GM12872 (cell line): ENCODE results near the gene ADAMTS2.

Experiments
- TF ChIP-seq, protein P1 (sequence below): IDR thresholded peaks from 3 replicates; pipeline ENCODE4 v1.5.1; 2011; ENCODE audit warnings: low read depth, mild to moderate bottlenecking, low read length, moderate library complexity; ENCODE audit not compliant: insufficient read depth

The ADAMTS2 gene

DNA sequence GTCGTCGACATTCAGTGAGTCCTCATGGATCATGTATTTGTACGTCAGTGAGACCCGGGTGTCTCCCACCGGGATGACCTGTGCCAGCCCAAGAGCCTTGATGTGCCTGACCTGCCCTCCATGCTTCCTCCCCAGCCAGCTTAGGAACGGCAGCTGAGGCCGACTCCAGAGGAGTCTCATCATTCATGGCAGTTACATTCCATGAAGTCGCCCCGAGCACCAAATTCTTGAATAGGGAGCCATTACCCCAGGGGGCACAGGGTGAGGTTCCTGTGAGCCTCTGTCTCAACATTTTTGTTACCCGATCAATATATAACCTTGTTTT is 217.3 kb downstream of the ADAMTS2 start:
- TF ChIP-seq, protein P1, sequence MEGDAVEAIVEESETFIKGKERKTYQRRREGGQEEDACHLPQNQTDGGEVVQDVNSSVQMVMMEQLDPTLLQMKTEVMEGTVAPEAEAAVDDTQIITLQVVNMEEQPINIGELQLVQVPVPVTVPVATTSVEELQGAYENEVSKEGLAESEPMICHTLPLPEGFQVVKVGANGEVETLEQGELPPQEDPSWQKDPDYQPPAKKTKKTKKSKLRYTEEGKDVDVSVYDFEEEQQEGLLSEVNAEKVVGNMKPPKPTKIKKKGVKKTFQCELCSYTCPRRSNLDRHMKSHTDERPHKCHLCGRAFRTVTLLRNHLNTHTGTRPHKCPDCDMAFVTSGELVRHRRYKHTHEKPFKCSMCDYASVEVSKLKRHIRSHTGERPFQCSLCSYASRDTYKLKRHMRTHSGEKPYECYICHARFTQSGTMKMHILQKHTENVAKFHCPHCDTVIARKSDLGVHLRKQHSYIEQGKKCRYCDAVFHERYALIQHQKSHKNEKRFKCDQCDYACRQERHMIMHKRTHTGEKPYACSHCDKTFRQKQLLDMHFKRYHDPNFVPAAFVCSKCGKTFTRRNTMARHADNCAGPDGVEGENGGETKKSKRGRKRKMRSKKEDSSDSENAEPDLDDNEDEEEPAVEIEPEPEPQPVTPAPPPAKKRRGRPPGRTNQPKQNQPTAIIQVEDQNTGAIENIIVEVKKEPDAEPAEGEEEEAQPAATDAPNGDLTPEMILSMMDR = no peak

DNA sequence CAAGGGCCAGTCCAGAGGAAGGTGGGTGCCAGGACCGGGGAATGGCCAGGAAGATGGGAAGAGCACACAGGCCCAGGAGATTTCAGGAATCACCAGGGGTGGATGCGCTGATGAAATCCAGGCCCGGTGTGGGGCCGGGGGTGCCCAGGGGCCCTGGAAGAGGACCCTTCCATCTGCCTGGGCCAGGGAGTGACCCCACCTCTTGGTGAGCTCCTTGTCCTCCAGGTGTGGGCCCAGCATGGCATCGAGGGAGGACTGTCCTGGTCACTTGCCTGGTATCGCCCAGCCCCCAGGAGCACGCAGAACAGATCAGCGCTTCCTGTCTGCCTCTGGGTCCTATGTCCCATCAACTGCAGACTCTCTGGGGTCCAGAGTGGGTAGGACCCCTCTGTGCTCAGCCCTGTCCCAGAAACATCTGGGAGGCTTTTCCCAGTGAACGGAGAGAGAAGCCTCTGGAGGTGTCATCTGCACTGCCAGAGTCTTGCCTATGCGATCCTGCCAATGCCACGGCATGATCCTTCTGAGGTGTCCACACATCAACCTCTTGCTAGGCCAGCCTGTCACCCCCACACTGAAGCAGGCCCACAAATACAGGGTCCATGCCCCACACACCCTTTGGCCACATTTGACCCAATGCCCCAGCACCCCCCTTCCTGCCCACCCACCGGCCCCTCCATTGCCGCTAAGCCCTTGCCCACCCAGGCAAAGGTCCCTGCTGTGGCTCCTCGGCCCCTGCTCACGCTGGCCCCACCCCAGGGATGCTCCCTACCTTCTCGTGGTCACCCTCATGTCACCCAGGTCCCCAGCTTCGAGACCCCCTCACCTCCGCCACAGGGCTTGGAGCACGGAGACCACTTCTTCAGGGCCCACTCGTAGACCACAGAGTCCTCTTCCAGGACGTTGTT is 217.9 kb downstream of the ADAMTS2 start:
- TF ChIP-seq, protein P1 = no peak

DNA sequence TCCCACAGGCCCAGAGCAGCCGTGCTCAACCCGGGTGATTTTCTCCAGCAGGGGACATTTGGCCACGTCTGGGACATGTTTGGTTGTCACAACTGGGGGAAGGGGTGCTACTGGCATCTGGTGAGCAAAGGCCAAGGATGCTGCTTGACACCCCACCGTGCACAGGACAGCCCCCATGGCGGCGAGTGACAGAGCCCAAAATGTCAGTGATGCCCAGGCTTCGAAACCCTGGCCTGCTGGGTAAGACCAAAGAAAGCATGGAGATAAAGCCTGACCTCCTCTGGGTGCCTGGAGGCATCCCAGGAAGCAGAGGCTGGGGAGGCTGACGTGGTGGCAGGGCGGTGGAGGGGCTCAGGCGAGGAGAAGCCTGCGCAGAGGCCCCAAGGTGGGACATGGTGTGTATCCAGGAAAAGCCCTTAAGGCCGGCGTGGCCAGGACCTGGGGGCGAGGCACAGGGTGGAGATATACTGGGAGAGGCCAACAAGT is 218.7 kb downstream of the ADAMTS2 start:
- TF ChIP-seq, protein P1 = no peak

DNA sequence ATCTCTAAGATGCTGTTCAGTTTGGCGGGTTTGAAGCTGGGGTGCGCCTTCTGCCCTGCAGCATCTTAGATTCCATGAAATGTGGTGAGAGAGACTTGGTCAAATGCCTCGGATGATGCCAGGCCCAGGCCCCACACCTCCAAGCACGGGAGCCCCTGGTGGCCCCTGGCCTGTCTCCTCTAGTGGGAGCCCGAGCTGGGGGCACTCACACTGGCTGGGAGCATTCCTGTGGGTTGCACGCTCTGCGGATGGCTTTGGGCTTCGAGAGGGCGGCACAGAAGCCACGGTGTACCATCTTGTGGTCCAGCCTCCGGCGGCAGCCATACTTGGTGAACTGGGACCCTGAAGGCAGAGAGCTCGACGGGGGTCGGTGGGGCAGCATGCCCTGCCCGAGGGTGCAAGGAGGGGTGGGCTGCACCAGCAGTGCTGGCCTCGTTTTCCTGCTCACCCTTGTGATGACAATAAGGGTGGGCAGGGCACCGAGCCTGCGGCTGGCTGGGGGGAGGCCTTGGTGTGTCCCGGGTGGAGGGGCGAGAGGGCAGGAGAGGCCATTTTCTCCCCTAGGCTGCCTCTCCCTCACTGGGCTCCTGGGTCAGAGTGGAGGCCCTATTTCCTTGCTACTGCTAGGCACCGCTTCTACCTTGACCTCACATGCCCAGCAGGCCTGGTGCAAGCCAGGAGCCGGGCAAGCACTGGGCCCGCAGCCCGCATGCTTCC is 219.3 kb downstream of the ADAMTS2 start:
- TF ChIP-seq, protein P1 = no peak

DNA sequence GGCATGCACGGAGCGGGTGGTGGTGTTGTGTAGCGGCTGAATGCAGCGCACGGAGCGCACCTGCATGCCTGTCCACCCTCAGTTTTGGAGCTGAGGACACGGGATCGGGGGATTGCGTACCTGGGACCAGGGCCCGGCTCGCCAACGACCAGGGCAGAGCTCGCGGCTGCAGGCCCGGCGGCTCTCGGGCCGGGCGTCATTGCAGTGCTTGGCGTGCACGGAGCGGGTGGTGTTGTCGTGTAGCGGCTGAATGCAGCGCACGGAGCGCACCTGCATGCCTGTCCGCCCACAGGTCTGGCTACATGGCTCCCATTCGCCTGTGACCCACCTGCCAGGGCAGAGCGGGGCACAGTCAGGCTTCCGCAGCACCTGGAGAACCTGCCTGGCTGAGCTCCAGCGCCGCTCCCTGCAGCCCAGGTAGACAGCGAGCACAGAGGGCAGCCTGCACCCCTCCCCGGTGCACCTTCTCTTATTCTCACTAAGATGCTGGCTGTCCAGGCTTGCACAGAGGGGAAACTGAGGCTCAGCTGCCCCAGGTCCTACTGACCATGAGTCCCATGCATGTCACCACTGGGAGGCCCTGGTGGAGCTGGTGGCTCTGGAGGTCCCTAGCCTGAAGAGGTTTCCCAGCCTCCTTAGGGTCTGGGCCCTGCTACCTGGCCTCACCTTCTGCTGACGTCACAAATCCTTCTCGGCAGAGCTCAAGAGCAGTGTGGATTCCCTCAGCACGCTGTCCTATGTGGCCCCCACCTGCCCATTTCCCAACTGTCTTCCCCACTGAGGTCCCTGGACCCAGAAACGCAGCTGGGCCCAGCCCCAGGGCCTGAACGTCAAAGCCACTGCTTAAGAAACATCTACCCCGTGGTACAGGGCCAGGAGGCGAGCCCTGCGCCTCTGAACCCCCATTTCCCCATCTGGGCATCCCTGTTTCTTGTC is 220.1 kb downstream of the ADAMTS2 start:
- TF ChIP-seq, protein P1 = no peak

DNA sequence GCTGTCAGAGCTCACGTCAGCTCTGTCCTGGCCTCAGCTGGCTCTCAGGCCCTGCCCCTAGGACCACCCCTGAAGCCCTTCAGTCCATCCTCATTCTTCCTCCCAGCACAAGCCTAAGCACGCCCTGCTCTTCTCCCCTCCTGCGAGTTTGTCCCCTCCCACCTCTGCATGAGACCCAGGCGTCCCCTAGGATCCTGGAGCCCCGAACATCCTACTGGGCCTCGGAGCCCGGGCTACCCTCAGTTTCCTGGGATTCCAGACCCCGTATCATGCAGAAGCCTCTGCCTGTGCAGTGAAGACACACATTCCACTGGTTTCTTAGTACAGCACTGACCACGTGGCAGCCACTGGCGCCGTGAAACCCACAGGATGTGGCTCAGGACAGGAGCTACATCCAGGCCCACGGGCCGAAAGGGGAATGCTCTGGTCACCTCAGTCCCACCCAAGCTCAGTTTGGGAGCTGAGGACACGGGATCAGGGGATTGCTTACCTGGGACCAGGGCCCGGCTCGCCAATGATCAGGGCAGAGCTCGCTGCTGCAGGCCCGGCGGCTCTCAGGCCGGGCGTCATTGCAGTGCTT is 220.9 kb downstream of the ADAMTS2 start:
- TF ChIP-seq, protein P1 = no peak
